COLO668 (cell line): ENCODE results near the gene MYMX.

Experiments used
- DNase-seq: peaks from one replicate; lab custom pipeline; 2025; ENCODE audit not compliant: unreplicated experiment; lab: John Stamatoyannopoulos, UW

The MYMX gene

GRCh38 chr6:44262467-44263353, 46.0 kb downstream of the MYMX start:
- DNase-seq, result no peak

- peak; percentile 18 for DNase-seq
Measured at GRCh38 chr6:44263354-44264100, 46.8 kb downstream of the MYMX start.

- DNase-seq, result no peak
Measured at GRCh38 chr6:44264154-44265006, 47.7 kb downstream of the MYMX start.

DNA sequence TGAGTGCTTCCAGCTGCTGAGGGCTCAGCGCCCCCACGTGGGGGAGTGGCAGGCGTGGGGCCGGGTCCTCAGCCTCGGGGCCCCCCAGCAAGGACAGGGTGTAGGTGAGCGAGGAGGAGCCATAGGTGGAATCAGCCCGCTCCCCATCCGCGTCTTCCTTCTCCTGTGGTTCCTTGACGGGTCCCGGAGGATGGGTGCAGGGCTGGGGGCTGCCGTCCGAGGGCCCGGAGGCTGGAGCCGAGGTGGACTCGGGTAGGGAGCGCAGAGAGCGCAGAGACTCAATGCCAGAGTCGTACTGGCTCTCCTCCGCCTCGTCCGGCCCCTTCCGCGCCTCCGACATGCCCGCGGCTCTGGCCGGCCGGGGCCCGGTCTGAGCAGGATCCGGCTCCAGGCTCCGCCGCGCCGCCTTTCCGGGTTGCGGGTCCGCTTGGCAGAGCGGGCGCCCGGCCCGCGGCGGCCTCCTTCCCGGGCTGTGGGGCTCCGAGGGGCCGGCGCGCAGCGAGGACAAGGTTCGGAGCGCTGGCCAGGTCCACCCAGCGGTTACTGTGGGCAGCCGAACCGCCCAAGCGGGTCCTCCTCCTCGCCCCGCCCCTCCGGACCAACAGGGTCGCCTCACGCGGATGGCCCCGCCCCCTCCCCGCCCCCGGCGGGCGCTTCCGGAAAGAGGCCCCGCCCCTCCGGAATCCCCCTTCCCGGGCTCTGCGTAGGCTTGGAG, 48.4 kb downstream of the MYMX start, which contains the start of gene NFKBIE:
Gene NFKBIE (minus strand): TSS at position 545 of the 715 bp plus-strand sequence. CDS start 205 bp downstream, at position 340.
- DNase-seq, result peak; percentile 87

- no peak for DNase-seq
Measured at GRCh38 chr6:44265722-44266233, 49.1 kb downstream of the MYMX start.

GRCh38 chr6:44266347-44266746, 49.6 kb downstream of the MYMX start:
- no peak for DNase-seq

DNA sequence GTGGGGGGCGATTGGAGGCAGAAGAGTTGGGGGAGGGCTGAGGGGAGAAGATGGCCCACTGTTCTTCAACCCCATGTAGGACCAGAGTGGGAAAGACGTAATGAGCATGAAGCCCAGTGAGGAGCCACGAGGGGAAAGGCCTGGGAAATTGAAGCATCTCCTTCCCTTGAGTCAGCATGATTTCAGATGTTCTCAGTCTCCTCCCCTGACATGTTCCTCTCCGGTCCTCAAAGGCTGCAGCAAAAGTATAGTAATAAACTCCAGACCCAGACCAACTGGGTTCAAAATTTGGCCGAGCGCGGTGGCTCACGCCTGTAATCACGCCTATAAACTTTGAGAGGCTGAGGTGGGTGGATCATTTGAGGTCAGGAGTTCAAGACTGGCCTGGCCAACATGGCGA, 50.5 kb downstream of the MYMX start:
- DNase-seq, result no peak
